A673 (cell line): Measurements from ENCODE around the gene RGS6. TPM values are rescaled to one million over a fixed set of nuclear protein-coding genes. Genes with fewer than 3 reads are reported as not detected.

ENCODE experiments used
- BruUV-seq: library from RNA; stranded (reverse); fragments of 400-500 nt; replicated peaks from 2 replicates; lab custom pipeline; 2021; lab: Mats Ljungman, UMichigan
- CTCF ChIA-PET: fragments of 300-600 bp; sonication (Branson Sonifier 250); formaldehyde crosslinking; loops from one replicate; lab custom pipeline; 2022; ENCODE audit warnings: antibody characterized with exemption; lab: Charles Lee
- POLR2A ChIA-PET: fragments of 300-600 bp; sonication (Branson Sonifier 250); formaldehyde crosslinking; loops from one replicate; lab custom pipeline; 2022; ENCODE audit warnings: antibody characterized with exemption; ENCODE audit not compliant: low non-redundant PET; lab: Charles Lee
- DNase-seq: peaks from one replicate; pipeline ENCODE4 v3.0.0-alpha.2; 2015; ENCODE audit warnings: low spot score
- H3K27ac ChIP-seq: fragments of 200-600 bp; sonication (generic); 2 replicates; pipeline ENCODE4 v1.5.1; 2016; ENCODE audit warnings: mixed run types, low read depth, mild to moderate bottlenecking, mixed read lengths, antibody characterized with exemption, low read length; ENCODE audit not compliant: poor library complexity, severe bottlenecking
- H3K27me3 ChIP-seq: fragments of 200-600 bp; sonication (generic); replicated peaks from 2 replicates; pipeline ENCODE4 v1.6.1; 2017; ENCODE audit warnings: mixed run types, low read depth, mild to moderate bottlenecking, mixed read lengths, antibody characterized with exemption, low read length; ENCODE audit not compliant: insufficient read depth, poor library complexity
- H3K36me3 ChIP-seq: fragments of 200-600 bp; sonication (generic); 2 replicates; pipeline ENCODE4 v1.6.1; 2016; ENCODE audit warnings: mixed run types, mild to moderate bottlenecking, mixed read lengths, antibody characterized with exemption, low read length; ENCODE audit not compliant: insufficient read depth, poor library complexity, severe bottlenecking
- H3K4me1 ChIP-seq: fragments of 200-600 bp; sonication (generic); 2 replicates; pipeline ENCODE4 v1.6.1; 2017; ENCODE audit warnings: mixed run types, mild to moderate bottlenecking, mixed read lengths, antibody characterized with exemption, low read length; ENCODE audit not compliant: insufficient read depth, poor library complexity, severe bottlenecking
- H3K4me3 ChIP-seq: fragments of 200-600 bp; sonication (generic); 2 replicates; pipeline ENCODE4 v1.5.1; 2016; ENCODE audit warnings: low read depth, mixed run types, mild to moderate bottlenecking, mixed read lengths, low read length; ENCODE audit not compliant: poor library complexity, severe bottlenecking
- H3K9me3 ChIP-seq: fragments of 200-600 bp; sonication (generic); 2 replicates; pipeline ENCODE4 v1.6.1; 2016; ENCODE audit warnings: mixed run types, low read depth, mild to moderate bottlenecking, mixed read lengths, antibody characterized with exemption, low read length; ENCODE audit not compliant: poor library complexity, severe bottlenecking
- CTCF ChIP-seq: fragments of 300-800, 200-600 bp; sonication (generic); conservative IDR thresholded peaks from 2 replicates; pipeline ENCODE4 v1.5.1; 2017; ENCODE audit warnings: low read depth, mild to moderate bottlenecking, antibody characterized with exemption, low read length, moderate library complexity, mixed read lengths
- EZH2 ChIP-seq: fragments of 200-600 bp; sonication (generic); IDR thresholded peaks from 2 replicates; pipeline ENCODE4 v1.6.1; 2017; ENCODE audit warnings: borderline replicate concordance, low read depth, mild to moderate bottlenecking, mixed read lengths, antibody characterized with exemption, low read length; ENCODE audit not compliant: poor library complexity, severe bottlenecking
- intact Hi-C: fragments of 100-400 bp; cut with micrococcal nuclease; formaldehyde crosslinking; loops from one replicate; pipeline ENCODE4 v1.10.0; 2022; ENCODE audit not compliant: unreplicated experiment
- microRNA-seq: library from miRNA; unstranded; fragments of <30 nt; microRNA quantifications from one replicate; pipeline ENCODE4 v1.2.0, GENCODE V29; 2021
- total RNA-seq: library from RNA; stranded (reverse); gene quantifications from 2 replicates; pipeline ENCODE4 v1.2.3, GENCODE V29; 2021

RGS6 gene
- total RNA-seq, 1 experiment from 2014 or later = not detected

- H3K36me3 ChIP-seq = no peaks in the 10 kb centered on the region
- H3K27me3 ChIP-seq = no peaks in the 10 kb centered on the region
- no peak overlapping the region for H3K4me3 ChIP-seq
- POLR2A ChIA-PET = no interaction called here
- no peak overlapping the region for H3K27ac ChIP-seq
- DNase-seq = peak; percentile 29
- TF ChIP-seq CTCF (no peak), EZH2 (no peak)
- no peaks in the 10 kb centered on the region for H3K4me1 ChIP-seq
- H3K9me3 ChIP-seq = no peaks in the 10 kb centered on the region
- CTCF ChIA-PET = no interaction called here
- intact Hi-C loops = no loop called here
- BruUV-seq = no TSS peak
These were observed 683.4 kb downstream of the RGS6 start for GRCh38 chr14:72615451-72616121.

Small RNA genes within 50 kb of the gene (microRNA-seq; reads per million reads assigned to microRNA genes)
- gene MIR7843 = not detected
